K562 (cell line): ENCODE results near the gene GPR152. TPM values are rescaled to one million over a fixed set of nuclear protein-coding genes. Genes with fewer than 3 reads are reported as not detected.

Source experiments
- CEBPB ChIP-seq: fragments of 450-650 bp; IDR thresholded peaks from 2 replicates; pipeline ENCODE4 v1.6.1; 2016; ENCODE audit warnings: missing genetic modification characterization, missing compliant biosample characterization
- CHD4 ChIP-seq: fragments of 200-600 bp; sonication (generic); IDR thresholded peaks from 3 replicates; pipeline ENCODE4 v1.6.1; 2012; ENCODE audit warnings: low read depth, mild to moderate bottlenecking, mixed read lengths, low read length, inconsistent platforms; ENCODE audit not compliant: insufficient read depth, insufficient replicate concordance, poor library complexity, severe bottlenecking
- FOXK1 ChIP-seq: sonication (generic); formaldehyde crosslinking; IDR thresholded peaks from 2 replicates; pipeline ENCODE4 v1.8.0; 2022; ENCODE audit warnings: missing genetic modification reagents, mild to moderate bottlenecking, borderline replicate concordance
- MTF1 ChIP-seq: fragments of 250-450 bp; sonication (Bioruptor Pico); IDR thresholded peaks from 2 replicates; pipeline ENCODE4 v1.9.0; 2021; ENCODE audit warnings: moderate library complexity, mild to moderate bottlenecking, inconsistent platforms, borderline replicate concordance
- NFIX ChIP-seq: fragments of 250-450 bp; sonication (Bioruptor Pico); IDR thresholded peaks from 2 replicates; pipeline ENCODE4 v1.4.0; 2020; ENCODE audit warnings: low read depth, mild to moderate bottlenecking, moderate library complexity
- NR2C1 ChIP-seq, 2 experiments: fragments of 450-650 bp; IDR thresholded peaks; 2 replicates each; pipeline ENCODE4 v1.6.1; 2017; ENCODE audit warnings: mild to moderate bottlenecking in 2 of 2, antibody characterized with exemption in 1 of 2, inconsistent platforms in 1 of 2, missing compliant biosample characterization in 1 of 2, missing genetic modification characterization in 1 of 2
- POLR3A ChIP-seq: IDR thresholded peaks from 2 replicates; pipeline ENCODE4 v1.6.1; 2011; ENCODE audit warnings: borderline replicate concordance, mild to moderate bottlenecking, moderate library complexity; ENCODE audit not compliant: insufficient read length, insufficient read depth; ENCODE audit errors: extremely low read depth
- PTBP1 ChIP-seq: fragments of 200-400 bp; formaldehyde crosslinking; IDR thresholded peaks from 2 replicates; pipeline ENCODE4 v1.6.1; 2017; ENCODE audit warnings: low read depth, low read length
- RFX7 ChIP-seq: fragments of 250-450 bp; sonication (Bioruptor Pico); IDR thresholded peaks from 2 replicates; pipeline ENCODE4 v1.5.1; 2021; ENCODE audit warnings: mild to moderate bottlenecking
- TCF3 ChIP-seq: sonication (generic); formaldehyde crosslinking; IDR thresholded peaks from 2 replicates; pipeline ENCODE4 v1.4.0; 2020; ENCODE audit warnings: mild to moderate bottlenecking, missing genetic modification reagents
- ZNF3 ChIP-seq: fragments of 250-450 bp; sonication (Bioruptor Pico); IDR thresholded peaks from 2 replicates; pipeline ENCODE4 v1.5.0; 2021; ENCODE audit warnings: mild to moderate bottlenecking, moderate library complexity
- polyA plus RNA-seq, 8 experiments: library from polyadenylated mRNA; depleted of rRNA in 4 of 8; stranded (reverse) in 5 of 8; unstranded in 3 of 8; fragments of >200 nt; fragmentation: Nextera tagmentation in 2 of 8; fragmentation: Illumina TruSeq in 1 of 8; extraction: Ambion mirVana in 2 of 8; extraction: Trizol in 1 of 8; gene quantifications; 2 replicates each; pipeline versions ENCODE4 v1.2.1 to v1.2.3, GENCODE V29; 2011 to 2014; ENCODE audit warnings: inconsistent platforms in 1 of 8, missing spikeins in 1 of 8
- total RNA-seq, 7 experiments: library from RNA; depleted of rRNA in 6 of 7; stranded (reverse); fragments of >200 nt in 6 of 7; fragmentation: Illumina TruSeq in 2 of 7; extraction: Trizol in 2 of 7; gene quantifications; 2 replicates each; pipeline versions ENCODE4 v1.2.1 to v1.2.3, GENCODE V29; 2011 to 2021; ENCODE audit warnings: low replicate concordance in 1 of 7
- TF ChIP-seq, protein P1 (sequence below): fragments of 450-650 bp; formaldehyde crosslinking; IDR thresholded peaks from 2 replicates; pipeline ENCODE4 v1.4.0; 2020; ENCODE audit warnings: mild to moderate bottlenecking, moderate library complexity
- TF ChIP-seq, protein P2 (sequence below): fragments of 250-450 bp; sonication (Bioruptor Pico); IDR thresholded peaks from 2 replicates; pipeline ENCODE4 v1.8.0; 2022; ENCODE audit warnings: inconsistent platforms
- TF ChIP-seq, protein P3 (sequence below): fragments of 450-650 bp; formaldehyde crosslinking; conservative IDR thresholded peaks from 2 replicates; pipeline ENCODE4 v1.4.0; 2022; ENCODE audit warnings: mild to moderate bottlenecking, missing genetic modification characterization
- TF ChIP-seq, protein P4 (sequence below): fragments of 250-450 bp; sonication (Bioruptor Pico); IDR thresholded peaks from 2 replicates; pipeline ENCODE4 v1.8.0; 2022; ENCODE audit warnings: inconsistent platforms, mild to moderate bottlenecking, moderate library complexity, borderline replicate concordance

Gene GPR152
- total and polyA plus RNA-seq, 9 of the 15 experiments (the other 6 are each of a cell fraction or from before 2014, with no cell fraction given): not detected

DNA sequence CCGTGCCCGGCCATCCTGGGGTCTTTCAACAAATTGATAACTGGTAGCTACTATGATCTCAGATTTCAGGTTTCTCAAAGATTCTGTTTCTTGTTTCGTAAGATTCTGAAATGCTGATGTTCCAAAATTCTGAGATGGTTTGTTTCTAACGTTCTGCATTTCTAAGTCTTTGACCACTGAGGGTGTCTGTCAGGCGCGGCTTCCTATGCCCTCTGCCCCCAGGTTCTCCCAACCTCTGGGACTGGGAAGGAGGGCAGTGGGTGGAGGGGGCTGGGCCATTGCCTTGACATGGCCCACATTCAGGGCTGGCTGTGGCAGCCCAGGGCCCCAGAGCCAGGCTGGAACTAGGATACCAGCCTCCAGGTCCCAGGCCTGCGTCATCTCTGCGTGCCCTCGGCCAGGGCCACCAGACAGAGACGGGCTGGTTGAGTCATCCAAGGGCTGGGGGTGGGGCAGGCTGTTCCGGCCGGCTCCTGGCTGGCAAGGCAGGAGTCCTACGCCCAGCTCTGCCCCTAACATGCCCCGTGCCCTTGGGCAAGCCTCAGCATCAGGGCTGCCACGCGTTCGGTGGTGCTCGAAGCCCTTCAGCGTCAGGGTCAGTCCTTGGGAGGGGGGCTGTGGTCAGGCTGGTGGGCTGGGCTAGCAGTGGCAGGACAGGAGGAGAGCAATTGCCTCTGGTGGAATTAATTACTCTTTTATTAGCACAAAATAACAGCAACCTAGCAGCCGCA, 11.3 kb upstream of the GPR152 start (continued):
- TF ChIP-seq, protein P1, sequence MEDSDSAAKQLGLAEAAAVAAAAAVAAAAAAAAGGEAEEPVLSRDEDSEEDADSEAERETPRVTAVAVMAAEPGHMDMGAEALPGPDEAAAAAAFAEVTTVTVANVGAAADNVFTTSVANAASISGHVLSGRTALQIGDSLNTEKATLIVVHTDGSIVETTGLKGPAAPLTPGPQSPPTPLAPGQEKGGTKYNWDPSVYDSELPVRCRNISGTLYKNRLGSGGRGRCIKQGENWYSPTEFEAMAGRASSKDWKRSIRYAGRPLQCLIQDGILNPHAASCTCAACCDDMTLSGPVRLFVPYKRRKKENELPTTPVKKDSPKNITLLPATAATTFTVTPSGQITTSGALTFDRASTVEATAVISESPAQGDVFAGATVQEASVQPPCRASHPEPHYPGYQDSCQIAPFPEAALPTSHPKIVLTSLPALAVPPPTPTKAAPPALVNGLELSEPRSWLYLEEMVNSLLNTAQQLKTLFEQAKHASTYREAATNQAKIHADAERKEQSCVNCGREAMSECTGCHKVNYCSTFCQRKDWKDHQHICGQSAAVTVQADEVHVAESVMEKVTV: 0 out of 2 replicates have a peak, but pooled peaks have one; percentile 3
- TF ChIP-seq FOXK1 (no peak), PTBP1 (no peak), TCF3 (no peak), NR2C1 (IDR thresholded peaks at IDR 0.05) (peak; percentile 13; the same call in 1 of the 2 replicates), NR2C1 (tag; IDR thresholded peaks at IDR 0.05) (peak; percentile 61; the same call in 1 of the 2 replicates), CHD4 (no peak), CEBPB (tag) (peak; percentile 53), NFIX (no peak), RFX7 (CRISPR knock-in tag) (no peak), ZNF3 (CRISPR knock-in tag) (no peak), POLR3A (no peak), MTF1 (CRISPR knock-in tag) (no peak)
- TF ChIP-seq, protein P2, sequence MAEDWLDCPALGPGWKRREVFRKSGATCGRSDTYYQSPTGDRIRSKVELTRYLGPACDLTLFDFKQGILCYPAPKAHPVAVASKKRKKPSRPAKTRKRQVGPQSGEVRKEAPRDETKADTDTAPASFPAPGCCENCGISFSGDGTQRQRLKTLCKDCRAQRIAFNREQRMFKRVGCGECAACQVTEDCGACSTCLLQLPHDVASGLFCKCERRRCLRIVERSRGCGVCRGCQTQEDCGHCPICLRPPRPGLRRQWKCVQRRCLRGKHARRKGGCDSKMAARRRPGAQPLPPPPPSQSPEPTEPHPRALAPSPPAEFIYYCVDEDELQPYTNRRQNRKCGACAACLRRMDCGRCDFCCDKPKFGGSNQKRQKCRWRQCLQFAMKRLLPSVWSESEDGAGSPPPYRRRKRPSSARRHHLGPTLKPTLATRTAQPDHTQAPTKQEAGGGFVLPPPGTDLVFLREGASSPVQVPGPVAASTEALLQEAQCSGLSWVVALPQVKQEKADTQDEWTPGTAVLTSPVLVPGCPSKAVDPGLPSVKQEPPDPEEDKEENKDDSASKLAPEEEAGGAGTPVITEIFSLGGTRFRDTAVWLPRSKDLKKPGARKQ: no peak
- TF ChIP-seq, protein P3, sequence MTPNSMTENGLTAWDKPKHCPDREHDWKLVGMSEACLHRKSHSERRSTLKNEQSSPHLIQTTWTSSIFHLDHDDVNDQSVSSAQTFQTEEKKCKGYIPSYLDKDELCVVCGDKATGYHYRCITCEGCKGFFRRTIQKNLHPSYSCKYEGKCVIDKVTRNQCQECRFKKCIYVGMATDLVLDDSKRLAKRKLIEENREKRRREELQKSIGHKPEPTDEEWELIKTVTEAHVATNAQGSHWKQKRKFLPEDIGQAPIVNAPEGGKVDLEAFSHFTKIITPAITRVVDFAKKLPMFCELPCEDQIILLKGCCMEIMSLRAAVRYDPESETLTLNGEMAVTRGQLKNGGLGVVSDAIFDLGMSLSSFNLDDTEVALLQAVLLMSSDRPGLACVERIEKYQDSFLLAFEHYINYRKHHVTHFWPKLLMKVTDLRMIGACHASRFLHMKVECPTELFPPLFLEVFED (CRISPR knock-in tag): no peak
- TF ChIP-seq, protein P4, sequence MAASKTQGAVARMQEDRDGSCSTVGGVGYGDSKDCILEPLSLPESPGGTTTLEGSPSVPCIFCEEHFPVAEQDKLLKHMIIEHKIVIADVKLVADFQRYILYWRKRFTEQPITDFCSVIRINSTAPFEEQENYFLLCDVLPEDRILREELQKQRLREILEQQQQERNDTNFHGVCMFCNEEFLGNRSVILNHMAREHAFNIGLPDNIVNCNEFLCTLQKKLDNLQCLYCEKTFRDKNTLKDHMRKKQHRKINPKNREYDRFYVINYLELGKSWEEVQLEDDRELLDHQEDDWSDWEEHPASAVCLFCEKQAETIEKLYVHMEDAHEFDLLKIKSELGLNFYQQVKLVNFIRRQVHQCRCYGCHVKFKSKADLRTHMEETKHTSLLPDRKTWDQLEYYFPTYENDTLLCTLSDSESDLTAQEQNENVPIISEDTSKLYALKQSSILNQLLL (CRISPR knock-in tag): no peak
